Measurements from ENCODE around the gene KCNH1.
"Not testable (repeated sequence)": the region's sequence is repeated elsewhere in the genome, so short reads cannot be mapped to it uniquely, and the experiment has no call there.

The KCNH1 gene

DNA sequence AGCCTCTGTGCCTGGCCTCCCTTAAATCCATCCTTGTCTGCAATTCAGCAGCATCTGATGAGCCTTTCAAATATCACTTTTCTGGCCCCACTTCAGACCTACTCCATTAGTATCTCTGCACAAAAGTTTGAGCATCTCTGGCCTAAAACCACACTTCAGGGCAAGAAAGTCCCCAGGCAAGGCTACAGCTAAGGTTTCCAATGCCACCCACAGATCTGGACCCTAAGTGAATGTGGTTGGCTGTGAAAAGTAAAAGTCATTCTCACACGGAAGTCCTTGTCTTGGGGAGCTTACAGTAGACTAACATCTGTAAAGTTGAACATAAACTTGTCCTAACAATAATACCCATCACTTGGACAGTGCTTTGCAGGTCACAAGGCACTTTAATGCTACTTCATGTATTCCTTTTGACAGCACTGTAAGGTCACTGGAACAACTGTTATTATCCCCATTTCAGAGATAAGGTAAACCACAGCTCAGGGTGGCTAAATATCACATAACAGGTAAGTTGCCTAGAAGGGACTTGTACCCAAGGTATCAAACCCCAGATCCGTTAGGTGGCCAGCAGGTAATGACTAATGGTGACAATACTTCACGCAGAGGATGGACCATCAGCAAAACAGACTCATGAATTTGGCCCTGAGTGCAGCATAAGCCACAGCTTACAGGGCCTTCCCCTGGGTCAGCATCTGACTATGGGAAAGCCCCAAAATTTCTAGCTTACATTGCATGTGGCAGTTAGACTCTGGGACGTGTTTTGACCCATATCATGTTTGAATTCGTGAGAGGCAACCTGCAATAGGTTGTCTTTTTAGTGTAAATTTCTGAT, 449.3 kb downstream of the KCNH1 start:
- no peak for DNase-seq (ENCODE audit: low read depth)

DNA sequence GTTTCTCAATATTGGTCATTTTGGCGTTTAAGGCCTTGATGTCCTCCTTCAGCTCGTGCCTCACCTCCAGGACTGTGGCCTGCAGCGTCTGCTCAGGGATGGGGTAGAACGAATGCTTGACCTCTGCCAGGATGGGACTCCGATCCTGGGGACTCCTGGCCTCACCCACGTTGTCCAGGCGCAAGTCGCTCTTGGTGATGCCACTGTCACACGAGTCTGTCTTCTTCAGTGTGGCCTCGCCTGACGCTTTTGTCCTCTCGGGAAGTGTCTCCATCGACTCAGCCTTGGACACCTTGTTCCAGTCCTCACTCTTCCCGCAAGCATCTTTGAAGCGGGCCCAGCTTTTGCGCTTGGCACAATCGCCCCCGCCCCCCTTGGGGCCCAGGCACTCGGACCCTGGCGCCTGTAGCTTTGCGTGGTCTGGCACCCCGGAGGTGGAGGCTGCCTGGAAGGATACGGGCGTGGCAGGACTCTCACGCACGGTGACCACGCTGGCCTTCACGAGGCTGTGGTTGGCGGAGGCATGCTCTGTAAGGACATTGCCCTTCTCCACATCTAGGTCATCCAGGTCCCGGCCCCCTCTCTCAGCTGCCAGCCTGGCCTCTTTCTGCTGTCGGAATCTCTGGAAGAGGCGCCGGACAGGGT, 450.4 kb downstream of the KCNH1 start:
- no peak for DNase-seq (ENCODE audit: low read depth)

DNA sequence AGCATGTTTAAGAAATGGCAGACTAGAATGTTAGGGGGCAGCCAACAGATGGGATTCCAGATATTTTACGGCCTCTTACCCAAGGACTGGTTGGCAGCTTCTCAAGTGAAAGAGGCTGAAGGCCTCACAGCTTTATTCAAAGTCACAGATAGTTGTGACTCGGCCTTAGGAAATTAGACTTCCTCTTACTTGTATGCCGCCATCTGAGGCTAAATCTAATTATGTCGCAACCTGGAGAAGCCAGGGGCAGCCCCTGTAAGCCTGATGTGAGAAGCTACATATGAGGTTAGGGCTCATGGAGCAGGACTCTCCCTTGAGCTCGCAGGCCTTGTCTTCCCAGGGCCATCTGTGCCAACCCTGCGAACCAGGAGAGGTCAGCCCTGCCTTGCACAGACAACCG, 452.8 kb downstream of the KCNH1 start:
- no peak for DNase-seq (ENCODE audit: low read depth)

DNA sequence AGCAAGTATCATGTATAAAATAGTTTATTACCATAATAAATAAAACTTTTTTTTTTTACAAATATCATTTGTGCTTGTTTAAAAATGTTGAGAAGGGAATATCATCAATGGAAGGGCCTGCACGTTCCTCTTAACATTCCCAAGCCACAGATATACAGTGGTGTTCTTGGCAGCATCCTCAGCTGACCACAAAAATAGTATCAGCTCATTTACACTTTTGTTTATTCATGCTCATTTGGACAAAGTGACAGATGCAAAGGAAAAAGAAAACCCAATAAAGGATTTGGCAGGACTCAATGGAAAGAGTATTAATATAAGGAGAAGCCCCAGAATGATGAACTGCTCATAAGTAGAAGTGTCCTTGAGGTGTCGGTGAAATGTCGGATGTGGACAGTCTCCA, 455.6 kb downstream of the KCNH1 start:
- no peak for DNase-seq (ENCODE audit: low read depth)

DNA sequence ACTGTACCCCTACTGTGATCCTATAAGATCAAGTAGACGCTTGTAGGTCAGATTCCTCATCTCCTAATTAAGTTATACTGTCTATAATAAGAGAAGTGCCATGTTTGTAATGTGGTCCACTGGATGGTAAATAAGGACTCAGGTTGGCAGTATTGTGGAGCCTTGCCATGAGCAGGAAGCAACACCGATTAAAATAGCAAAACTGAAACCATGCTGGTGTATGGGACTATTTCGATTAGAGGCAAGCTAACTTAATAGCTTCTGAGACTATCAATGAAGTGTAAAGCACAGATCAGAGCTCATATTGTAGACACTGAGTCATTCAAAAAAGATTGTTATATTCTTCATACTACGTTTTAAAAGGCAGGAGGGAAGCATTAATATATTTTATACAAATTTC, 456.4 kb downstream of the KCNH1 start:
- no peak for DNase-seq (ENCODE audit: low read depth)

DNA sequence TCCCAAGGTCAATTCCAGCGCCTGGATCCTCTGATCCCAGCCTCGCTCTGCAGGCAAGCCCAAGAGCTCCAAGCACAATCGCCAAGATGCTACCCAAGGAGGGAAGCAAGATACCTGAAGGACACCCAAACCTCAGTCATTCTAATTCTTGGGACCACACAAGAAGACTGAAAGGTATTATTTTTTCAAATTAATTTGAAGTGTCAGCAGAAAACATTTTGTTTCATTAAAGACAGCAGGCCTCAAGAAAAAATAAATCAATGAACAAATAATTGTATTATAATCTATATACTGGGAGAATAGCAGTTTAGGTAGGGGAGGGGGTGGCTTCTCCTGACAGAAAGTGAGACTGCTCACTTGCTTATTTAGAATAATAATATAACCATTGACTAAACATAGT, 457.4 kb downstream of the KCNH1 start:
- DNase-seq (ENCODE audit: low read depth): no peak

DNA sequence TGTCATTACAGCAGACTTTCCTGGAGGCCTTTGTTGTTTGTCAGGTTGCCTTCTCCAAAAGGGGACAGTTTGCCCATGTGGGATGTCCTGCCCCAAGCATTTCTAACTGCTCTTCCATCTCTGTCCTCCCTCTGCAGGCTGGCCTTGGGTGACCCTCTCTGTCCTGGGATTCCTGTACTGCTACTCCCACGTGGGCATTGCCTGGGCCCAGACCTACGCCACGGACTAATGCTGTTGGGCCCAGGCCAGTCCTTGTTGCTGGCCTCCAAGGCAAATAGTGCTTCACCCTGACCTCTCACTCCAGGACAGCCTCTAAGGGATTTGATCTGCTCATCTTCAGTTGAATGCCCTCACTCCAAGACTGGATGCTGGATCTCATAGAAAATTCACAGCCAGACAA, 459.8 kb downstream of the KCNH1 start:
- no peak for DNase-seq (ENCODE audit: low read depth)

DNA sequence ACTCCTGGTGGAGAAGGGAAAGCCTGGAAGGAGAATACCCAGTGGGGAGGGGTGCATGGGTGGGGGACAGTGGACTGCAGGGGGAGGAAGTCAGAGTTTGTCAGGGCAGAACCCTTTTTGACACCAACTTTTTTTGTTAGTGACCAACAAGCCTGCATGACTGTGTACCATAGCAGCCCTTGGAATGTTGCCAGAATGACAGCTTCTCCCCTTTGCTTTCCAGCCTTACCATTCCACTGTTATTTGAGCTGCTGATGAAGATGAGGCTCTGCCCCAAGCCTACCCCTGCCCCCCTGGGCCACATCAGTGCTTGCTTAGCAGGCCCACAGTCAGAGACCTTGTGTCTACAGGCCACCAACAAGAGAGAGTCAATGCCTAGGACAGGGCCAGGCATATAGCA, 464.0 kb downstream of the KCNH1 start:
- no peak for DNase-seq (ENCODE audit: low read depth)

DNA sequence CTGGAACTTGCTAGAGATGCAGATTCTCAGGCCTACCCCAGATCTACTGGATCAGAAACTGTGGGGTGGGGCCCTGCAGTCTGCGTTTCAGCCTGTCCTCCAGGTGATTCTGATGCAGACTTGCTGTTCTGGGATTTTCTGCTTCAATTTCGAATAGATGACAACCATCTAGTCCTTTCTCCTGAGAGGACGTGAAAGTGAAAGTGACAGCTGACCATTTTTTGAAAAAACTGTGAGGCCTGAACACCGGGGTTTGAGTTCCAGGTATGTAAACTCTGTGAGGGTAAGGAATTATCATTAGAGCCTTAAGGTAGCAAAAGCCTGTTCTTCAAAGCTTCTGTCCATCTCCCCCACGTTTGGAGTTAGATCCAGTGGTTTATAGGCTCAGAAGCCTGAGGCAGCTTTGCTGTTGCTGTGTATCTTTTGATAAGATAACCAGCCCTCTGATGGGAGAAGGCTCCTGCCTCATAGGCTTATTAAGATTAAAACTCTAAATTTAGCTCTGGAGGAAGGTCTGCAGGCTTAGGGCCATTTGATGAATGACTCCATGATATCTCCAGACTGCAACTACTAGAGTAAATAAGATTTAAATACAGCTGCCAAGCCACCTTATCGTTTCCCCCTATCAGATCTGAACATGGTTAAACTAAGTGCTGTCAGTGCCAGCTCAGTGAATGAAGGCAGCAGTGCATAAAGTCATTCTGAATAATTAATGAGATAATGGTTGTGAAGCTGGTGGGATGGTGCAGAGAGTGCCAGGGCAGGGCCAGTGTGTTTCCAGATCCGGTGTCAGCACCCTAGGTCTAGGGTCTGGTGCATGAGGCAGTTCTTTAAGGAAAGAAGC, 470.0 kb downstream of the KCNH1 start:
- DNase-seq (ENCODE audit: low read depth): no peak

DNA sequence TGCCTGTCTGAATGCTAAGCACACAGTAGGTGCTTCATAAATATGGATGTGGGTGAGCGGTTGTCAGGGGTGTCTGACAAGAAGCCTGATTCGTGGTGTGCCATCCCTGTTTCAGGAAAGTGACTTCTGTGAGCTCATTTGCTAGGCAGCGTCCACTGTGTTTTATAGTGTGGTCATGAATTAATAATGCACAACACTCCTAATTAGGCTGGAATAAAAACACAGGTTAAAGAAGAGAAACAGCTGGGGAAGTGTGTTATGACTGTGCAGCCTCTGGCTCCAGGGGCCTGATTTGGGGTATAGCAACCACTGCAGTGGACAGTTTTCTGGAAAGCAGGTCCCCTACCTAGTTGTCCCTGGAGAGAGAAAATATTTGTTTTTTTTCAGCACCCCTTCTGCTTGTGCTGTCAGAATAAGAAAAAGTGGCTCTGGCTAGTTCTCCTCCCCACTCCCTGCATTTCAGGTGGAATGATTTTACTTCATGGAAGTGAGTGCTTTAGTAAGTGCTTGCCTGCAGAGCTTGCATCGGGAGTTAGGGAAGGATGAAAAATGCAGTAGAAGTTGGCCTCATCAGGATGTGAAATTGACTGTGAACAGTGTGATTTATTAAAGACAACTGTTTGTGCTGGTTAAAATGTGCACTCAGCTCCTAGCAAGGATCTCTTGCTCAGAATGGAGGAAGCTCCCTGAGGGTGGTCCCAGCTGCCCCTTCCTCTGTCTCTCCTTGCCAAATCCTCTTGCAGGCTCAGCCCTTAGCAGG, 471.5 kb downstream of the KCNH1 start:
- DNase-seq (ENCODE audit: low read depth): no peak

DNA sequence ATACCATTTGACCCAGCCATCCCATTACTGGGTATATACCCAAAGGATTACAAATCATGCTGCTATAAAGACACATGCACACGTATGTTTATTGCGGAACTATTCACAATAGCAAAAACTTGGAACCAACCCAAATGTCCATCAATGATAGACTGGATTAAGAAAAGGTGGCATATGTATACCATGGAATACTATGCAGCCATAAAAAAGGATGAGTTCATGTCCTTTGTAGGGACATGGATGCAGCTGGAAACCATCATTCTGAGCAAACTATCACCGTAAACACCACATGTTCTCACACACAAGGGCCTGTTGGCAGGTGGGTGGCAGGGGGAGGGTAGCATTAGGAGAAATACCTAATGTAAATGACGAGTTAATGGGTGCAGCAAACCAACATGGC, 472.4 kb downstream of the KCNH1 start:
- DNase-seq (ENCODE audit: low read depth): not testable (repeated sequence)

DNA sequence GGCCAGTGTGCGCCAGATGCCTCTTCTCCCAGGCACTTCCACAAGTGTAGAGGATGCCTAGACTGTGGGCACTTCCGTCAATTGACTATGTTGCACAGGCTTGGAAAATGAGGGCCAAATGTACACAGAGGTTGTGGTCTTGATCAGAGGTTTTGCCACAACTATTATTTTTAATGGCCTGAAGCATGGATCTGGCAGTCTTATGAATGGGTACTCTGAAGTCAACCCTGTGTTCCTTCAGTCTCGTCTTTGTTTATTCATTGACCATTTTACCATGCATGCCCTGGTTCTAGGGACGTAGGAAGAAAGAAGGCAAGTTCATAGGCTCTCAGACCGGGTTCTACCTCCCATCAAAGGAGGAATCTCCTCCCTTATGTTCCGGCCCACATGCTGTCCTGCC, 476.1 kb downstream of the KCNH1 start:
- DNase-seq (ENCODE audit: low read depth): no peak

DNA sequence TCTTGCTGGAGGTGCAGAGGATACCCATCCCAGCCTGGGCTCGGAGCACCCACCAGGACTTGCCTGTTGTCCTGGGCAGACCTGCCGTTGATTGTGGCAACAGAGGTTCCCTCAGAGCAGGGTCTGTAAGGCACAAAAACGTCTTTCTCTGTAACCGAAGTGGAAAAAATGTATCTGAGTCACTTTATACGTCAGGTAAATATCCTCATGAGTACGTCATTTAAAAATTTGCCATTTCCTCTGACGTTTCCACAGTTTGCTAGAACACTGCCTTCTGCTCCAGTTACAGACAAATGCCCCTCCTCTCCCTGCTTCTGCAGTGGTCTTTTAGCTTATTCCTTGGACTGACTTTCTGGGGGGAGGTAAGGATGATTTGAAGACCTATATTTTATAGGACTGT, 478.4 kb downstream of the KCNH1 start:
- no peak for DNase-seq (ENCODE audit: low read depth)

DNA sequence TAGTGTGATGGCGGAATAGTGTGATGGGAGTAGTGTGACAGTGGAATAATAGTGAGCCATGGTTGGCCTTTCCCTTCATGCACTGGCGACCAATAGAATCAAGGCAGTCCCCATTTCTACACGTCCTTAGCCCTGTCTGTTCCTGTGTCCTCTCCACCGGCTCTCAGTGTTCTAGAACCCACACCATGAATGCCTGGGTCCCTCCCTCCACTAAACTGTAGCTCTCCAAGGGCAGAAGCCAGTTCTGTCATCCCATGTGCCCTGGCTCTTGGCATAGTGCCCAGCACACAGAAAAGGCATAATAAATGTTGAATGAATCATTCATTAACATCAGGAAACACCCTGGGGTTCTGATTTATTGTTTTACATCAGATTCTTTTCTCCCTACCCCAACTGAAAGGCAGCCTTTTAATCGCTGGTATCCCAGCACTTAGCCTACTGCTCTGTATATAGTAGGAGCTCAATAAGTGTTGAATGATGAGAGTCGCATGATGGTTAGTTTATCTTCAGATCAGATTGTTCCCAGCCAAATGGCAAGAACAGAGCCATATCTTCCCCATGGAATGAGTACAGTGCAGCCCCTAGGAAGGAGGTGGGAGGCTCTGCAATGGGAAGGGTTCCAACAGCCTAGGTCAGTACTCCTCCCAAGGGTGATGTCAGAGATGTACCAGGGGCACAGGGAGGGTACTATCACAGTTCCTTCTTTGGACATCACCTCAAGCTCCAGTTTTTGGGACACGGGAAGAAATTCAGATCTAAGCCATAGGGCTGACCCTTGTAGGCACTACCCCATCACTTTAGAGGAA, 479.6 kb downstream of the KCNH1 start:
- no peak for DNase-seq (ENCODE audit: low read depth)

DNA sequence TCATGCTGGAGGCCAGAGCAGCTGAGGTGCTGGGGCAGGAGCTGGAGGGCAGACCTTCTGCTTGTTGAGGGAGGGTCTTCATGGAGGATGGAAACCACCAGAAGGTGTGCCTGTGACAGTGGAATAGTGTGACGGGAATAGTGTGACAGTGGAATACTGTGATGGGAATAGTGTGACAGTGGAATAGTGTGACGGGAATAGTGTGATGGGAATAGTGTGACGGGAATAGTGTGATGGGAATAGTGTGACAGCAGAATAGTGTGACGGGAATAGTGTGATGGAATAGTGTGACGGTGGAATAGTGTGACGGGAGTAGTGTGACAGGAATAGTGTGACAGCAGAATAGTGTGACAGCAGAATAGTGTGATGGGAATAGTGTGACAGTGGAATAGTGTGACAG, 480.2 kb downstream of the KCNH1 start:
- no peak for DNase-seq (ENCODE audit: low read depth)

DNA sequence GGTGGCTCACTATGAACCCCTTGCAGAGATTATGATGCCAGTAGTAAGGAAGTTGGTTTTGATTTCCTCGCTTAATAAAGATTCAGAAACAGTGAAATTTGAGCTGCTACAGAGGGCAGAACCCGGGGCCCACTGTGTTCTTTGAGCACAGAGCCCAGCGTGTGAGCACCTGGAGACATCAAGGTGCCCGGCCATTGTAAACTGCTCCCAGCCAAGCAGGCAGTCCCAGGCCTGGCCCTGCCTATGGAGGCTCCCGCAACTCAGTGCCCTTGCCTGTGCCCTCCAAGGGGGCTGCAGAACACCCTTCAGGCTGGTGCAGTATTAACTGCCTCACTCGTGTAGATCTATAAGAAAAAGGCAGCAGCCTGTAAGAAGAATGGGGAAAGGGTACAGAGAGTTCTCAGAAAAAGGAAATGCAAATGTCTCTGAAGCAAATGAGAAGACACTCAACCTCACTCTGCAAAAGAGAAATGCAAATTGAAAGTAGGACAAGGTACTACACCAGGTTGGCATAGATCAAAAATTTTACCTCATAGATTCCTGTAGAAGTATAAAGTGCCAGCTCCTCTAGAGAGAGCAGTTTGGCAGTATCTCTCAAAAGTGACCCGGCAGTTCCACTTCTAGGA, 481.5 kb downstream of the KCNH1 start:
- no peak for DNase-seq (ENCODE audit: low read depth)

DNA sequence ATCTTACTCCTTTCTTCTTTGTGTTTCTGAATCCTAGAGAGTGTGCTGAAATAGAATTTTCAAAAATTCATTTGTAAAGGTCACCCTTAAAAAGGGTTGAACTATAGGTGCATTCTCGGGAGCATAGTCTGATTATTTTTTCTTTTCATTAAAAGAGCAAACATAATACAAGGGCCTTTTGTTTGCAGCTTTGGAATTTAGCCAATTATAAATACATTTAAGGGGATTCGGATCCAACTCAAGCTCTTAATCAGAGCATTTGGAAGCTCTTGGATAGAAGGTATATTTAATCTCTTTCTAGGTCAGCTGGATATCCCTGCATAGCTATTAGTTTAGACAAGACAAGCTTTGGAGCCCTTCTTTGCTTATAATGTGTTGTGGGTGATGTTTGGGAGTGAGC, 483.5 kb downstream of the KCNH1 start:
- no peak for DNase-seq (ENCODE audit: low read depth)

DNA sequence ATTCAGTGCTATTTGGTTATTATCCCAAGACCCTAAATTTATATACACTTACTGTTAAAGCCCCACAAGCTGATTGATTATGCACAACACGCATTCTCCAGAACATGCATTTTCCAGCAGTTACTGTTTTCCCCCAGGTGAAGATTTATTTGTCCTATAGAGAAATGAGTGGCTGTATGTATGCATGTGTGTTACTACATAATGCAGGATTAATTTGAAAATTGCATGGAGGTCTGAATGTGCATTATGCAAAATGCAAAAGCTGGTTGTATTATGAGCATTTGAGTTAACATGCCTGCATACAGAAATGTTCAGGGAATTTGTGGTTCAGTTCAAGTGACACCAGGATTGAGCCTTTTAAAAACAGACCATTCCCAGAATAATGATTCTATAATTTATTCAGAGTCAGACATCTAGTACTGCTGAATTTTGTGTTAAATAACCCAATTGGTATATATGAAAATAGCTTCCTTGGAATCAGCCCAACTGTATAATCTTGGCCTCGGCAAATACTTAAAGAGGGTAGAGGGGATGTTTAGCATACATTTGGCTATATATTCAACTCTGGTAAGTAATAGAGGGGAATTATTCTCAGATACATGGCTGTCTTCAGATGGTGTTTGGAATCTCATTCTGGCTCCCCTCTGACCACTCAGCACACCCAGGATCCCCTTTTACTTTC, 485.2 kb downstream of the KCNH1 start:
- no peak for DNase-seq (ENCODE audit: low read depth)

DNA sequence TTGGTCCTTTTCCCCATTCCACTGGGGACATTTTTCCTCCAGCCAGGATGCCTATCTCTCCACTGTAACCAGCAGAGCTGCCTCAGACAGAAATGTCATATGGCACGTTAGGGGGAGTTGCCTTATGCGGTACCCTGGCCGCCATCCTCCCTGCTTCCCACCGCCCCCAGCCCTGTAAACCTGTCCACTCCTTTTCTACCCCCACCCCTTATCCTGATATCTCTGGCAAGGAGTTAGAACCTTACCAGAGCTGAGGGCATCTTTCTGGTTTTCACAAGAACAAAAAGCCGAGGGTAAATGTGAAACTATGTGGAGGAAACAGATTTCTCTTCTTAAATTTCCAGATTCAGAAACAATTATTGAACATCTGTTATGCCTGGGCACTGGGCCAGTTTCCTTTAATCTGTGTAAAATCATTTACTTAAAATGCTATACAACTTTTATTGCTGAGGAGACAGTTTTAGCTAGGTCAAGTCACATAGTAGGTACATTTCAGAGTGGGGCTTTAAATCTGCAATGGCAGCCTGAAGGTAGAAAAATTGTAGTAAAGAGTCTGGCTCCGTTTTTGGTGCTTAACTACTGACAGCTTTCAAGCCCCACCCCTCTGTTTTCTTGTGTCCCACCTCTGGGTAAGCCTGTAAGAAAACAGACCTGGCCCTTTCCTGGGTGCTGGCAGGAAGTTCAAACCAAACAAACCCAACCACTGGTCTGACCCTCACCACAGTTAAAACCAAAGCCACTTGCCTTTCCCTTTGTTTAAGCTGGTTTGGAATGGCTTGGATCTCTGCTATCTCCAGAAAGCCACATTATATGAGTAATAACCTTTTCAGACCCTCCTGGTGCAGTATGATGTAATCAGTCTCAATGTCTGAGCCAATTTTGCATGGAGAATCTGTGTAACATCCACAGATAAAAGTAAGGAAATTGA, 486.3 kb downstream of the KCNH1 start:
- no peak for DNase-seq (ENCODE audit: low read depth)

Measured in T-helper 22 cell (primary cell).